NCI-H82 (cell line): ENCODE measurements around the gene CNR1.
A peak's percentile ranks its signal among the peaks of the same experiment; 100 is the strongest.

Experiments used
- DNase-seq: peaks from one replicate; lab custom pipeline; 2025; lab: John Stamatoyannopoulos, UW

CNR1 gene

GRCh38 chr6:88143421-88144157 is 22.6 kb downstream of the CNR1 start:
- no peak for DNase-seq

DNA sequence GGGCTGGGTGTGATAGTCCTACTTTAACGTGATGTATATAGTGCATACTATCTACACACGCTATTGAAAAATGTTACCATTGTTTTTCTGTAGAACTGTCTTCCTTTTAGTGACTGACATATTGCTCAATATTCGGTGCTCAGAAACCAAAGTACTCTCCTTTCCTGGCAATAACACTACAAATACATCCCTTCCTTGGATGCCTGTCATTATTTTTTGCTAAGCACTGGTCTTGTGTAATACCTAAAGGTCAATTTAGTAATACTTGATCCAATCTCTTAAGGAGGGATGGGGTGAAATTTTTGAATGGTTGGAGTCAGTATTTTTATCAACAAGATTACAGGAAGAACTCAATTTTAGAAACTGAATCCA is 23.9 kb downstream of the CNR1 start:
- DNase-seq = no peak

DNA sequence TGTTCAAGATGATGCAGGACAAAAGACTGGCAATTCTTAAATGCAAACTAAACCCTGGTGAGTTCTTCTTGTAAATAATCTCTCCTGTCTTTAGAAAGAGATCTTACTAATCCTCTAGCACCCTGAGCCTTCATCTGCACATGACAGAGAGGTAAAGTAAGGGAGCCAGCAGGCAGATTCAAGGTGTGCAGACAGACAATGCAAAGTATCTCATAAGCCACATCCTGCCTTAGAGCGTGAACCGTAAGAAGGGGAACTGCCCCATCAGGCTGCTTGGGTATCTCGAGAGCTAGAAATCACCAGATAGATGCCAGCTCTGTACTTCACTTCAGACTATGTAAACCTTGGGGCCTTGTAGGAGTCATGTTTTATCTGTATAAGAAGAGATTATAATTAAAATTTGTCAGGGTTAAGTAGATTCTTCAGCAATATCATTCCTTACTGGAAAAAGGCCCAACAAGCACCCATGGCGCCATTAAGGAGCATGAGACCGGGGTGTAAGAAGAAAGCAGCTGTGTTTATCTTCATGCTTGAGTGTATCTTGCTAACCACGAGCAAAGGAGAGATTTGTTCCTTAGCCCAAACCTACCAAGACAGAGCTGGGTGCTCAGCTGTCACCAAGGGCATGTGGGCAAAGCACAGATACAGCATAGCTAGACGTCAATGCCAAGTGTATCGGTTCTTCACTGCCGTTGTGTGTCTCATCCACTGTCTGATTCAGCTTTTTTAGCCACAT is 24.4 kb downstream of the CNR1 start:
- peak; percentile 69 for DNase-seq

DNA sequence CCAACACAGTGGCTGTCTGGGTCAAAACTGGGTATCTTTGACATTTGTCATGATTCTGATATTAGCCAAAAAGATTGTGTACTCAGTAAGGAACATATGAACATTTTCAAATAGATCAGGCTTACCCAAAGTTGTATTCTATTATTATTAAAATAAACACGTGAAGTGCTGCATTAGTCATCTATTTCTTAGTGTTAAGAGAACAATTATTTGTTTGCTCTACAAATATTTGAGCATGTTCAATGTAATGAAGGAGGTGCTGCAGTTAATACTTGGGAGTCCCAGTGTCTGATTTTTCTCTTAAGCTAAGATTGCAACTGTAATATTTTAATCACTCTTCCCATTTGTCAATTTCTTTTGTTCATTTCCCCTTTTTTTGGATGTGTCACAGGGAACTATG is 28.2 kb downstream of the CNR1 start:
- DNase-seq = no peak

DNA sequence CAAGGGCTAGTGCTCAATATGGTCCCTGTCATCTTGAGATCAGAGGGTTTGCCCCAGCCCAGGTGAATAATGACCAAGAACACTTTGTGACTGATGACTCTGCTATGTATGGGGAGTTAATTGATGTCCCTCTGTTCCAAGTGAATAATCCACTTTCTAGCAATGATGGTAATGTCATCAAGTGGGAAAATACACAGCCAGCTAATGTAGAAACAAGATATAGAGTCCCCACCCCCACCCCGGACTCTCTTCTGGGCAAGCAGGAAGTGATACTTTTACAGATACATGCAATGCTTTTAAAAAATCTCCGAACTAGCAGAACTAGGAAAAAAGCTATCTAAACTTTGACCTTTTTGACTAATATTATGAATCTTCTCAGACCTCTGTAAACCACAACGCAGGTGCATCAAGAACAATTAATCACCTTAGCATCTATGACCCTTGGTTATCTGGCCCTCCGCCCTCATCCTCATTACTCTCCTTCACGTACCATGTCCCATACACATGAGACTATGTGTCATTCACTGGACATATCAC is 30.5 kb downstream of the CNR1 start:
- DNase-seq = peak; percentile 93

DNA sequence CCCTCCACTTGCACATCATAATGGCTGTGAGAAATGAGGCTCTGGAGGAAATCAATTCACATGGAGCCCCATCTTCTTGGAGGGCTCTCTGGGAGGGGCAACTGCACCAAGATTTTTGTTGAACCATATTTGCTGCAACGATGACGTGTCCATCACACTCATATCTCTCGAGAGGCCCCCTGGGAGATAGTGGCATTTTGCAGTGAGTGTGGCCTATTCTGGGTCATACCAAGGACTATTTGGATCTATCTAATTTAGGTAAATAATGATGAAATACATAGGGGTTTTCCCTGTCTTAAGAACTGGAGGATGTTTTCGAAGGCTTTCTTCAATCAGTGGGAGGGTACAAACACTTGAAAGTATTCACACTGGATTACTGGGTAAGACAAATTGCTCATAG is 31.6 kb downstream of the CNR1 start:
- DNase-seq = no peak

GRCh38 chr6:88133718-88134117 is 32.4 kb downstream of the CNR1 start:
- no peak for DNase-seq

DNA sequence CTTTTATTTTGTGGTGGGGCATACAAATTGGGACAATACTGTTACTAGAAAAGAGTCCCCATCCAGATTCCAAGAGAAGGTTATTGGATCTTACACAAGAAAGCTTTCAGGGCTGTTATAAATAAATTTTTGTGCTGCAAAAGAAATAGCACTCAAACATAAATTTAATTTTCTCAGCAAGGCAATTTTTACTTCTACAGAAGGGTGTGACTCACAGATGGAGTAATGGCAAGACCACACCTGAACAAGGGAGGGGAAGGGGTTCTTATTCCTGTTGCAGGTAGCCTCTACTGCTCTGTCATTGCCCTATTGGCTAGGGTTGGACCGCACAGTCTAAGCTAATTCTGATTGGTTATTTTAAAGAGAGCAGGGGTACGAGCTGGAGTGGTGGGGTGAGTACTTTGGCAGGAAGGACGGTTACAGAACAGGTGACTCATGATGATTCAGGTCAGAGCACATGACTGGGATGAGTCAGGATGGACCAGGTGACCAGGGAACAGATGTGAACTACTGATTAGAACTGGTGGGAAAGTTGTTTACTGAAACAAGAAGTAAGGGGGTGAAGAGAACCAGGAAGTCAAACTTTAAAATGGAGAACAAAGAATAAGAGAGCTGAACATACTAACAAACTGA is 41.1 kb downstream of the CNR1 start:
- DNase-seq = no peak

- no peak for DNase-seq
These were observed 45.5 kb downstream of the CNR1 start for GRCh38 chr6:88120635-88121034.

GRCh38 chr6:88119769-88120168 is 46.4 kb downstream of the CNR1 start:
- no peak for DNase-seq

- DNase-seq = no peak
These were observed 49.9 kb downstream of the CNR1 start for GRCh38 chr6:88116276-88116675.

- no peak for DNase-seq
These were observed 50.8 kb downstream of the CNR1 start for GRCh38 chr6:88115307-88115706.

DNA sequence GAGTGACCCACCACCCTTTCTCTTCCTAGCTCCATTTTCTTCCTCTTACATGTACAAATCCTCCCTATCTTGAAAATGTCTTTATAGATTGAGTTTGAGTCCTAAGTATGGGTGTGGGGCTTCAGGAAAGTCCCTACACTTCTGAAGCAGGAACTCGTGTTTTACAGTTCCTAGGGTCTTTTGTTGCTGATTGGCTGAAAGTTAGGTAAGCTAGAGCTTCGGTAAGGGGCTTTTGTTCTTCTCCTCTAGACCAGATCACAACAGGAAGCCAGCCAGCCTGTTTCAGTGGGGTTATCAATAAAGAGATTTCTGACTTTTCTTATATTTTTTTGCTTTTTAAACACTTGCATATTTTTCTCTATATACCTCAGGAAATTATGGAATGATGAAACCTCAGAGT is 51.3 kb downstream of the CNR1 start:
- no peak for DNase-seq

- DNase-seq = no peak
These were observed 54.2 kb downstream of the CNR1 start for GRCh38 chr6:88111991-88112390.

GRCh38 chr6:88107241-88107640 is 58.9 kb downstream of the CNR1 start:
- peak; percentile 68 for DNase-seq

DNA sequence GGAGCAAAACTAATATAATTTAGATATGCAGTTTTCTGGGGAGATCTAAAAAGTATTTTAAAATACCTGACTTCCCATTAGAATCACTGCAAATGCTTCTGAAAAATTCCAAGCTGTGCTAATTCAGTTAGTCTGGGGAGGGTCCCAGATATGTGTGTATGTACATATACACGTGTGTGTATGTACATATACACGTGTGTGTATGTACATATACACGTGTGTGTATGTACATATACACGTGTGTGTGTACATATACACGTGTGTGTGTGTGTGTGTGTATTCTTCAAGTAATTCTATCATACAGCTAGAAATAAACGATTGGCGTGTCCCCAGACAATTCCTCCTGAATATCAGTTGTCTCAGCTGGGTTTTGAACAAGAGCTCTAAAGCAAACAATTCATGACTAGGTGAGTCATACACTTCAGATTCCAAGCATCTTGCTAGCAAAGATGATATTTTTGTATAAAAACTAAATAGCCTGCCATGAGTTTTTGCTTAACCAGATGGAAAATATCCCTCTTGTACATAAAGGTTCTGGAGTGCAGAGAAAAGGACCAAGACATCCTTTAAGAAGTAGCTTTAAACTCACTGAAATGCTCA is 60.3 kb downstream of the CNR1 start:
- no peak for DNase-seq
